Gastroesophageal sphincter (tissue), 3 donors: Measurements from ENCODE around the gene SCN2B.

ENCODE experiments used
- CTCF ChIP-seq, 4 experiments: fragments of 200-600 bp in 2 of 4; fragments of 450-650 bp in 2 of 4; sonication (generic) in 1 of 4; IDR thresholded peaks; one replicate each; pipeline ENCODE4 v1.5.1; 2017 to 2019; ENCODE audit warnings: antibody characterized with exemption in 4 of 4, mild to moderate bottlenecking in 2 of 4, moderate library complexity in 2 of 4
- EP300 ChIP-seq: sonication (generic); formaldehyde crosslinking; IDR thresholded peaks from one replicate; pipeline ENCODE4 v1.6.1; 2017; ENCODE audit warnings: antibody characterized with exemption, mild to moderate bottlenecking
- POLR2A ChIP-seq, 2 donors: fragments of 450-650 bp; IDR thresholded peaks; one replicate each; pipeline ENCODE4 v1.6.1; 2017; ENCODE audit warnings: antibody characterized with exemption in 2 of 2, mild to moderate bottlenecking in 2 of 2, moderate library complexity in 1 of 2
- POLR2AphosphoS5 ChIP-seq: sonication (generic); formaldehyde crosslinking; IDR thresholded peaks from one replicate; pipeline ENCODE4 v1.6.1; 2017; ENCODE audit warnings: antibody characterized with exemption

GRCh38 chr11:118152552-118153471, 23.6 kb downstream of the SCN2B start, which contains the start of gene SCN4B:
- no peak for TF ChIP-seq CTCF (IDR thresholded peaks at IDR 0.05)
- no peak for TF ChIP-seq POLR2AphosphoS5
- TF ChIP-seq POLR2A (IDR thresholded peaks at IDR 0.05): no peak
- no peak for TF ChIP-seq EP300
